GM12865 (cell line): ENCODE data around the gene DENND1A.
"Not testable (repeated sequence)": the region's sequence is repeated elsewhere in the genome, so short reads cannot be mapped to it uniquely, and the experiment has no call there.

Source experiments
- DNase-seq: peaks from one replicate; pipeline ENCODE4 v3.0.0; 2010; ENCODE audit warnings: low read depth
- H3K4me3 ChIP-seq: 2 replicates; pipeline ENCODE4 v1.5.1; 2011; ENCODE audit warnings: mild to moderate bottlenecking, low read depth, low read length, control low read depth
- TF ChIP-seq, protein P1 (sequence below): IDR thresholded peaks from 2 replicates; pipeline ENCODE4 v1.5.1; 2011; ENCODE audit warnings: low read length, control low read depth, low read depth, inconsistent platforms; ENCODE audit not compliant: insufficient read depth; ENCODE audit errors: missing control alignments

The DENND1A gene

DNA sequence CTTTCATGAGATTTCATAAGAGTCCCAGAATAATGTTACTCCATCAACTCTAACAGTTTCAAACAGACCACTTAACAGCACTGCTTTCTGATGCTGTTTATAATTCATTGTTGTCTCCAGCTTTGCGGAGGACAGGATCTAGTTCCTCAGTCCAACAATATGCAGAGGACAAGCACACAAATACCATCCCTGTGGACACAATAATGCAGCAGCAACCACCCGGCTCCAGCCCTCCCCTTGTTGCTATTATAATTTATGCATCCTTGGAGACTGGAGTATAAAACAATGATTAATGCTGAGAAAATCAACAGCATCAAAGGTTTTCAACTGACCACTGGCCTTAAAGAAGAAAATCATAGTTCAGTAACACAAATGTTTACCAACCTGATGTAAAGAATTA is 108.3 kb downstream of the DENND1A start:
- TF ChIP-seq, protein P1, sequence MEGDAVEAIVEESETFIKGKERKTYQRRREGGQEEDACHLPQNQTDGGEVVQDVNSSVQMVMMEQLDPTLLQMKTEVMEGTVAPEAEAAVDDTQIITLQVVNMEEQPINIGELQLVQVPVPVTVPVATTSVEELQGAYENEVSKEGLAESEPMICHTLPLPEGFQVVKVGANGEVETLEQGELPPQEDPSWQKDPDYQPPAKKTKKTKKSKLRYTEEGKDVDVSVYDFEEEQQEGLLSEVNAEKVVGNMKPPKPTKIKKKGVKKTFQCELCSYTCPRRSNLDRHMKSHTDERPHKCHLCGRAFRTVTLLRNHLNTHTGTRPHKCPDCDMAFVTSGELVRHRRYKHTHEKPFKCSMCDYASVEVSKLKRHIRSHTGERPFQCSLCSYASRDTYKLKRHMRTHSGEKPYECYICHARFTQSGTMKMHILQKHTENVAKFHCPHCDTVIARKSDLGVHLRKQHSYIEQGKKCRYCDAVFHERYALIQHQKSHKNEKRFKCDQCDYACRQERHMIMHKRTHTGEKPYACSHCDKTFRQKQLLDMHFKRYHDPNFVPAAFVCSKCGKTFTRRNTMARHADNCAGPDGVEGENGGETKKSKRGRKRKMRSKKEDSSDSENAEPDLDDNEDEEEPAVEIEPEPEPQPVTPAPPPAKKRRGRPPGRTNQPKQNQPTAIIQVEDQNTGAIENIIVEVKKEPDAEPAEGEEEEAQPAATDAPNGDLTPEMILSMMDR: no peak

DNA sequence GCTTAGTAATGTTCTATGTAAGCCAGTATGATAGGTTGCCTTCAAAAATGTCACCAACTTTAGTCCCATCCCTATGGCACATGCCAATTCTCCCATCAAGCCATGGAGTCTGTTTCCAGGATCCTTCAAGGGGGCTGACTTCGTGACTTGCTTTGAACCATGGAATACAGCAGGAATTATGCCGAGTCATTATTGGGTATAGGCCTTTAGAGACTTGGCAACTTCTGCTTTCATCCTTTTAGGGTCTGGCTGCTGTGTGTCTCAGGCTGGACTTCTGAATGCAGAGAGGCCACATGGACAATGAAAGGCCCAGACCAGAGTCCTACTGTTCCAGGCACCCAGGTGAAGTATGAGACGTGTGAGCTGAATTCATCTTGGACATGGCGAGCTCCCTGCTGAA is 109.8 kb downstream of the DENND1A start:
- TF ChIP-seq, protein P1: no peak
- DNase-seq: no peak
- H3K4me3 ChIP-seq: no peak overlapping the region

More for the DNA sequence above, 108.3 kb downstream of the DENND1A start:
- no peak overlapping the region for H3K4me3 ChIP-seq
- no peak for DNase-seq

DNA sequence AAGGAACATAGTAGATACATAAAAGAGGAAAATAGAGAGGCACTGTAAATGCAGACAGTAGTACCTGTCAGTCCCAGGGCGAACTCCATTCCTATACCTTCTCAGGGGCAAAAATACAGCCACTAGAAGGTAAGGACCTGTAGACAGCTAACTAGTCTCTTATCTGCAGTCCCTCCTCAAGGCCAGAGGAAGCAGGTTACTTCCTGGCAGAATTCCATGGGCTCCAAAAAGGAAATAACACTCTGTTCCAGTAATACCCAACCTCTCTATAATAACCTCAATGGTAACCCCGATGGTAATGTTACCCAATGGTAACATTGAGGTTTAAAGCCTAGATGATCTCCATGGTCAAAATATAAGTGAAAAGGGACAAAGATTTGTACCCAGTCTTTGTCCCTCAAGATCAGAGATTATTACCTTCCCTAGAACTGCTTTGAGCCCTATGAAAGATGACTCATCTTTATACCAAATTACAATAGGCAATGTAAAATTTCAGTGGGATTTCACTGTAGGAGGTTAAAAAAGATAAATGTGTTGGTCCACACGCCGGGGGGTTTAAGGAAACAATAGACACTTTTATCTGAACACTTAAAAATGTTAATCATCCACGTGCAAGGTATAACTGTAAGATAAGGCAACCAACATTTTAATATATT is 113.0 kb downstream of the DENND1A start:
- DNase-seq: no peak
- TF ChIP-seq, protein P1: no peak
- H3K4me3 ChIP-seq: no peak overlapping the region

DNA sequence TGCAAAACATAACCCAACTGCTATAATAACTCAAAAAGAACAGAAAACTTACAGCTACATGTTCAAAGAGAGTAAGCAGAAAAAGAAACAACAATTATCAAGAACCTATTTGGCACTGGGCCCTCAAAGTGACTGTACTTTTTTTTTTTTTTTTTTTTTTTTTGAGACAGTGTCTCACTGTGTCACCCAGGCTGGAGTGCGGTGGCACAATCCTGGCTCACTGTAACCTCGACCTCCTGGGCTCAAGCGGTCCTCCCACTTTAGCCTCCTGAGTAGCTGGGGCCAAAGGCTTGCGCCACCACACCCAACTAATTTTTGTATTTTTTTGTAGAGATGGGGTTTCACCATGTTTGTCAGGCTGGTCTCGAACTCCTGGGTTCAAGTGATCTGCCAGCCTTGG is 114.1 kb downstream of the DENND1A start:
- DNase-seq: not testable (repeated sequence)

DNA sequence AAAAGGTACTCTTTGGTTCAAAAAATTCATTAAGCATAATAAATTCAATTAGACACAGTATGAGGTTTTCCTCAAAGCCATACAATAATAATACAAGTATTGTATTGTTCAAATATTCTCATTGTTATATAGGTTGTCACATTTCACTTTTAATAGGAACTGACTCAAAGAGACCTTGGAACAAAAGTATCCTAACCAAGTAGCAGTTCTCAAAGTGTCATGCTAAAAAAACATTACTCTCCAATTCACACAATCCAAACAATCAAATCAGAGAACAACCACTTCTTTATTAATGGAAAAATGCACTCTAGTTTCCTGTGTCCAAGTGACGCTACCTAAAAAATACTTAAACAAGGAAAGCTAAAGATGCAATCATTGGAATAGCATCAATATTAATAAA is 115.4 kb downstream of the DENND1A start:
- H3K4me3 ChIP-seq: no peak overlapping the region
- no peak for DNase-seq
- TF ChIP-seq, protein P1: no peak

More for the DNA sequence above, 114.1 kb downstream of the DENND1A start:
- H3K4me3 ChIP-seq: not testable (repeated sequence)

DNA sequence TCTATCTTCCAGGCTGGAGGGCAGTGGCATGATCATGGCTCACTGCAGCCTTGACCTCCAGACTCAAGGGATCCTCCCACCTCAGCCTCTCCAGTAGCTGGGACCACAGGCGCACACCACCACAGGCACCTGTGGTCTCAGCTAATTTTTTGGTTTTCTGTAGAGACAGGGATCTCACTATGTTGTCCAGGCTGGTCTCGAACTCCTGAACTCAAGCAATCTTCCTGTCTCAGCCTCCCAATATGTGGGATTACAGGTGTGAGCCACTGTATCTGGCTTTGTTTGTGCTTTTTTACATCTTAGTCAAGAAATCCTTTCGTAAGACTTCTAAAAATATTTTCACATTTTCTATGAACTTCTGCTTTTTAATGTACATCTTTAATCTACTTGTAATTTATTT is 116.9 kb downstream of the DENND1A start:
- no peak overlapping the region for H3K4me3 ChIP-seq
- TF ChIP-seq, protein P1: no peak
- DNase-seq: no peak

DNA sequence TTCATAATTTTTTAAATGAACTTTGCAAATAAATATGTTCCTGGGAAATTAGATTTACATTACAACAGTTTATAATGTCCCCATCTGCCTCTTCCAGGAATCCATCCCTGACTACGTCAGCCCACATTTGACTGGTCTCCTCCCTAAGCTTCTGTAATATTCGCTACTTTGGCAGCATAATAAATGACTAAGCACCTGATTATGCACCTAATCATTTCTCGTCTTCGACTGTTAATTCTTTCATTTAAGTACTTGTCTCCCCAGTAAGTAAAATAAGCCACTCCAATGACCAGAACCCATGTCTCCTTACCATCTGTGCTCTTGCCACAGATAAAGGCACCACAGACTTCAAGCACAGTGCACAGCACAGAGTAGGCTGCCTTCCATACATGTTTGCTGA is 122.7 kb downstream of the DENND1A start:
- DNase-seq: no peak
- H3K4me3 ChIP-seq: no peak overlapping the region
- TF ChIP-seq, protein P1: no peak
